LNCAP (cell line): Measurements from ENCODE around the gene PLA2G4B.

ENCODE experiments used
- TF ChIP-seq, protein P1 (sequence below): fragments of 450-650 bp; IDR thresholded peaks from 2 replicates; pipeline ENCODE4 v1.5.1; 2017; ENCODE audit warnings: mild to moderate bottlenecking

The PLA2G4B gene

DNA sequence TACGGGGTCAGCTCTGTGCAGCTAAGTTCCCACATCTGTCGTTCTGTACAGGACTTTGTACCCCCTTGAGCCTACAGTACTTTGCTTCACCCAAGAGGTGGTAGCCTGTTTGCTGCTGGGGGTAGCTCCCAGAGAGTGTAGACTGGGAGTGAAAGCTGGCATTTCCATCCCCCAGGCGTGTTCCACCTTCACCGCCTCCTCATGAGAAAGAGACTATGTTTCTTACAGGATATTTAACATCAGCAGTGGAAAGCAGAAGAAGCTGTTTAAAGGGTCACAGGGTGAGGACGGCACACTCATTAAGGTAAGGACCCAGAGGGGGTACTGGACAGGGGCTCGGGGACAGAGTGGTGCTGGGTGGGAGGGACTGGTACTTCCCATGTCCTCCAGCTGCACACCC lies 20.9 kb upstream of the PLA2G4B start:
- TF ChIP-seq, protein P1, sequence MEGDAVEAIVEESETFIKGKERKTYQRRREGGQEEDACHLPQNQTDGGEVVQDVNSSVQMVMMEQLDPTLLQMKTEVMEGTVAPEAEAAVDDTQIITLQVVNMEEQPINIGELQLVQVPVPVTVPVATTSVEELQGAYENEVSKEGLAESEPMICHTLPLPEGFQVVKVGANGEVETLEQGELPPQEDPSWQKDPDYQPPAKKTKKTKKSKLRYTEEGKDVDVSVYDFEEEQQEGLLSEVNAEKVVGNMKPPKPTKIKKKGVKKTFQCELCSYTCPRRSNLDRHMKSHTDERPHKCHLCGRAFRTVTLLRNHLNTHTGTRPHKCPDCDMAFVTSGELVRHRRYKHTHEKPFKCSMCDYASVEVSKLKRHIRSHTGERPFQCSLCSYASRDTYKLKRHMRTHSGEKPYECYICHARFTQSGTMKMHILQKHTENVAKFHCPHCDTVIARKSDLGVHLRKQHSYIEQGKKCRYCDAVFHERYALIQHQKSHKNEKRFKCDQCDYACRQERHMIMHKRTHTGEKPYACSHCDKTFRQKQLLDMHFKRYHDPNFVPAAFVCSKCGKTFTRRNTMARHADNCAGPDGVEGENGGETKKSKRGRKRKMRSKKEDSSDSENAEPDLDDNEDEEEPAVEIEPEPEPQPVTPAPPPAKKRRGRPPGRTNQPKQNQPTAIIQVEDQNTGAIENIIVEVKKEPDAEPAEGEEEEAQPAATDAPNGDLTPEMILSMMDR, result no peak

DNA sequence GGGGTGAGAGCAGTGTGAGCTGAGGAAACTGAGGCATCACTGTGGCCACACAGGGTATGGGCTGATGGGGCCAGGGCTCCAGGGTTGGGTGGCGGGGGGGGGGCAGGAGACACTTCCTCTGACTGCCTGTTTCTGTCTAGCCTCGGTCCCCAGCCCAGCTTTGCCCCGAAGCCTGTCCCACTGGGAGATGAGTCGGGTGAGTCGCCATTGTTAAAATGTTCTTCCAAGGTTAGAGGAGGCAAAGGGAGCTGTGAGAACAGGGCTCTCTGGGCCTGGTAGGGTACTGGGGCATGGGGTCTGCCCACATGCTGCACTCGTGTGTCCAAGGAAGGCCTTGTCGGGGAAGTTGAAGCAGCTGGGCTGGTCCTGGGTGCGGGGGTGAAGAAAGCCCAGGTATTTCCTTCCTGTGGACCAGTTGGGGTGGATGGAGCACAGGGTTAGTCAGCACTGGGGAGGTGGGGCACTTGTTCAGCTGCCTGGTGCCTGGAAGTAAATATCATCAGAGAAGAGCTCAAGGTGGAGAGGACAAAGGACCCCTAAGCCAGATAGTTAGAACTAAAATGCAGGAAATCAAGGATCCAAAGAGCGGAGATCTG lies 19.1 kb upstream of the PLA2G4B start:
- TF ChIP-seq, protein P1, result no peak

DNA sequence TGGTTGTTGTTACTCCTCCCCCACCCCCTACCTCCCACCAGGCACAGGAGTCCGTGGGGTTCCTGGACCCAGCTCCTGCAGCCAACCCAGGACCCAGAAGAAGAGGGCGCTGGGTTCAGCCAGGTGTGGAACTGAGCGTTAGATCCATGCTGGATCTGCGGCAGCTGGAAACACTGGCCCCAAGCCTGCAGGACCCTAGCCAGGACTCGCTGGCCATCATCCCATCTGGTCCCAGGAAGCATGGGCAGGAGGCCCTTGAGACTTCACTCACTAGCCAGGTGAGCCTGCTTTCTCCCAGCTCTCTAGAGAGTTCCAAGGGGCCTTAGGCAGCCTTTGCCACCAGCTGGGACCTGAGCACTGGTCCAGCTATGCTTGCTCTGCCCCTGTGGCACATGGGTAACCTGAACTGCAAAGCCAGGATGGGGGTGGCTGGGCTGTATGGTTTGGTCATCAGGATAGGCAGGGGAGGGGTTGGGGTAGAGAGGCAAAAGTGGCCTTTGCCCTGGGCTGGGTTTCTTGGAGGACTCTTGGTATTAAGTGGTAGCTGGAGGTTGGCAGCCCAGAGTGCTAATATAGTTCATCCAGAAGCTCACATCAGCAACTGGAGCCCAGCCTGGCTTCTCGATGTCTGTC lies 17.7 kb upstream of the PLA2G4B start:
- TF ChIP-seq, protein P1, result no peak

DNA sequence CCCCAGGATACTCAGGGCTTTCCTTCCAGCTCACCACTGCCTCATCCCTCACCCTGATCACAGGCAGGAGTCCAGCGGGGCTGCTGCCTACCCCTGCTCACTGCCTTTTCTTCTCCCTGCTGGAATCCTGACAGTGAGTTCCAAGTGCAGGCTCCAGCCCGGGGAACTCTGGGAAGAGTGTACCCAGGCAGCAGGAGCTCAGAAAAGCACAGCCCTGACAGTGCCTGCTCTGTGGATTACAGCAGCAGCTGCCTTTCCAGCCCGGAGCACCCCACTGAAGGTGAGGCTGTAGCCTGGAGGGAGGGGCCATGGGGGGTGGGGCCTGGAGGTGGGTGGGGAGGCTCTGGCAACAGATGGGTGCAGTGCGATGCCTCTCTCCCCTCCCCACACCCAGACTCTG lies 16.8 kb upstream of the PLA2G4B start:
- TF ChIP-seq, protein P1, result no peak

DNA sequence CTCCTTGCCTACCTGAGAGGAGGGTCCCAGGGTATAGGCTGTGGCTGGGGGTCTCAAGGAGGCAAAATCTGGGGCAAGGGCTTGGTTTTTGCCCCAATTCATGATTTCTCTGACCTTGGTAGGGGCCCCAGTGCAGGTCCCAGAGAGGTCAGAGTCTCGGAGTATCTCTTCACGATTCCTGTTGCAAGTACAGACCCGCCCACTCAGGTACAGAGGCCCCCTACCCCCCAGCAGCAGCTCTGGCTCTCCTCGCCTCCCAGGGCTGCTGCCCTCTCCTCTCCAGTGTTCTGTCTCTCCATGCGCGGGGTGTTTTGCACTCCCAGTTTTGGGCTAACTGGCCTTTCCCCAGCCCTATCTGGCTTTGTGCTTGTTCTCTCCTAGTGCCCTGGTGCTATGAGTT lies 16.2 kb upstream of the PLA2G4B start:
- TF ChIP-seq, protein P1, result no peak

DNA sequence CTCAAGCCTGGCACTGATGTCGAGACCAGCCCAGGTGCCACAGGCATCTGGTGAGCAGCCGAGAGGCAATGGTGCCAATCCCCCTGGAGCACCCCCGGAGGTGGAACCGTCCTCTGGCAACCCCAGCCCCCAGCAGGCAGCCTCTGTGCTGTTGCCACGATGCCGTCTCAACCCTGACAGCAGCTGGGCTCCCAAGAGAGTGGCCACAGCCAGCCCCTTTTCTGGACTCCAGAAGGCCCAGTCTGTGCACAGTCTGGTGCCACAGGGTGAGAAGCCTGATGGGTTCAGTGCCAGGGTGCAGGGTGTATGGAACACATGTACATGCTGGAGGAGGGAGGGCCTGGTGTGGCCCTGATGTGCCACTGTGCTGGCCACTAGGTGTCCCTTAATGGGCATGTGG lies 15.7 kb upstream of the PLA2G4B start:
- TF ChIP-seq, protein P1, result no peak

DNA sequence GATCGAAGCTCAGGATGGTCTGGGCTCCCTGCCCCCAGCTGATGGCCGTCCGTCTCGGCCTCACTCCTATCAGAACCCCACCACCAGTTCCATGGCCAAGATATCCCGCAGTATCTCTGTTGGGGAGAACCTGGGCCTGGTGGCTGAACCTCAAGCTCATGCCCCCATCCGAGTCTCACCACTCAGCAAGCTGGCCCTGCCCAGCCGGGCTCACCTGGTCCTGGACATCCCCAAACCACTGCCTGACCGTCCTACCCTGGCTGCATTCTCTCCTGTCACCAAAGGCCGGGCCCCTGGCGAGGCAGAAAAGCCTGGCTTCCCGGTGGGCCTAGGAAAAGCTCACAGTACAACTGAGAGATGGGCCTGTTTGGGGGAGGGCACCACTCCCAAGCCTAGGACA lies 15.1 kb upstream of the PLA2G4B start:
- TF ChIP-seq, protein P1, result no peak
